Germinal center (tissue), 1 donor: ENCODE results near the gene LZTS2.

Source experiments
- DNase-seq: peaks from one replicate; pipeline ENCODE4 v3.0.0; 2012; ENCODE audit warnings: mixed read lengths, low spot score

LZTS2 gene

GRCh38 chr10:100978121-100978900, 21.3 kb upstream of the LZTS2 start:
- DNase-seq: no peak

GRCh38 chr10:100978901-100979195, 20.8 kb upstream of the LZTS2 start:
- DNase-seq: no peak

- DNase-seq: no peak
These were observed 19.8 kb upstream of the LZTS2 start for GRCh38 chr10:100979791-100980272.

- DNase-seq: no peak
These were observed 19.3 kb upstream of the LZTS2 start for GRCh38 chr10:100980311-100980710.

GRCh38 chr10:100980711-100981110, 18.9 kb upstream of the LZTS2 start:
- DNase-seq: no peak

- DNase-seq: no peak
These were observed 18.3 kb upstream of the LZTS2 start for GRCh38 chr10:100981178-100981772.

- no peak for DNase-seq
These were observed 16.4 kb upstream of the LZTS2 start for GRCh38 chr10:100982916-100983830.

- DNase-seq: no peak
These were observed 15.5 kb upstream of the LZTS2 start for GRCh38 chr10:100983868-100984671.

- no peak for DNase-seq
These were observed 14.9 kb upstream of the LZTS2 start for GRCh38 chr10:100984672-100985177.

- no peak for DNase-seq
These were observed 14.3 kb upstream of the LZTS2 start for GRCh38 chr10:100985336-100985735.

GRCh38 chr10:100986623-100986951, 13.0 kb upstream of the LZTS2 start:
- DNase-seq: no peak

GRCh38 chr10:100986952-100987684, 12.5 kb upstream of the LZTS2 start, which contains the start of the genes MRPL43 and TWNK:
Gene MRPL43 (minus strand): TSS chr10:100987497. CDS start chr10:100987443, 54 bp downstream.
Gene TWNK (plus strand): TSS chr10:100987543. CDS start chr10:100988211, 668 bp downstream.
- peak; percentile 86 for DNase-seq

GRCh38 chr10:100987685-100988049, 11.9 kb upstream of the LZTS2 start:
- no peak for DNase-seq

- DNase-seq: no peak
These were observed 11.4 kb upstream of the LZTS2 start for GRCh38 chr10:100988166-100988565.

- DNase-seq: no peak
These were observed 10.5 kb upstream of the LZTS2 start for GRCh38 chr10:100989088-100989487.

- no peak for DNase-seq
These were observed 5.5 kb upstream of the LZTS2 start for GRCh38 chr10:100993986-100994708.

GRCh38 chr10:100995181-100995580, 4.4 kb upstream of the LZTS2 start:
- no peak for DNase-seq

GRCh38 chr10:100996678-100997359, 2.8 kb upstream of the LZTS2 start:
- DNase-seq: peak; percentile 73

- peak; percentile 83 for DNase-seq
These were observed 2.0 kb upstream of the LZTS2 start for GRCh38 chr10:100997360-100998182.
